NOMO-1 treated with DMSO at 0.1 percent for 48 hours (cell line): Measurements from ENCODE around the gene PARN.
"Not testable (repeated sequence)": the region's sequence is repeated elsewhere in the genome, so short reads cannot be mapped to it uniquely, and the experiment has no call there.

Experiments
- DNase-seq: peaks from one replicate; lab custom pipeline; 2025; ENCODE audit not compliant: unreplicated experiment; lab: John Stamatoyannopoulos, UW

PARN gene

GRCh38 chr16:14444979-14445810, 184.9 kb downstream of the PARN start:
- DNase-seq = no peak

- not testable (repeated sequence) for DNase-seq
Measured at GRCh38 chr16:14441533-14441932, 188.5 kb downstream of the PARN start.

GRCh38 chr16:14438256-14438655, 191.8 kb downstream of the PARN start:
- no peak for DNase-seq

- no peak for DNase-seq
Measured at GRCh38 chr16:14437426-14437825, 192.6 kb downstream of the PARN start.

- no peak for DNase-seq
Measured at GRCh38 chr16:14436401-14436955, 193.6 kb downstream of the PARN start.

- no peak for DNase-seq
Measured at GRCh38 chr16:14434860-14435259, 195.2 kb downstream of the PARN start.

GRCh38 chr16:14428971-14429637, 201.0 kb downstream of the PARN start:
- not testable (repeated sequence) for DNase-seq

GRCh38 chr16:14428043-14428442, 202.0 kb downstream of the PARN start:
- DNase-seq = no peak

- no peak for DNase-seq
Measured at GRCh38 chr16:14427371-14427948, 202.6 kb downstream of the PARN start.

GRCh38 chr16:14424595-14424994, 205.5 kb downstream of the PARN start:
- DNase-seq = no peak

- DNase-seq = no peak
Measured at GRCh38 chr16:14423344-14423743, 206.7 kb downstream of the PARN start.

GRCh38 chr16:14420721-14421488, 209.2 kb downstream of the PARN start:
- no peak for DNase-seq

- not testable (repeated sequence) for DNase-seq
Measured at GRCh38 chr16:14420243-14420642, 209.8 kb downstream of the PARN start.

- no peak for DNase-seq
Measured at GRCh38 chr16:14419817-14420216, 210.2 kb downstream of the PARN start.

GRCh38 chr16:14418795-14419225, 211.2 kb downstream of the PARN start:
- DNase-seq = no peak

GRCh38 chr16:14416184-14416583, 213.9 kb downstream of the PARN start:
- no peak for DNase-seq

GRCh38 chr16:14415291-14415690, 214.8 kb downstream of the PARN start:
- DNase-seq = no peak

- no peak for DNase-seq
Measured at GRCh38 chr16:14409563-14409962, 220.5 kb downstream of the PARN start.

GRCh38 chr16:14407786-14408399, 222.2 kb downstream of the PARN start:
- DNase-seq = no peak
